ENCODE measurements around the gene PHF5A.

The PHF5A gene, protein sequence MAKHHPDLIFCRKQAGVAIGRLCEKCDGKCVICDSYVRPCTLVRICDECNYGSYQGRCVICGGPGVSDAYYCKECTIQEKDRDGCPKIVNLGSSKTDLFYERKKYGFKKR

DNA sequence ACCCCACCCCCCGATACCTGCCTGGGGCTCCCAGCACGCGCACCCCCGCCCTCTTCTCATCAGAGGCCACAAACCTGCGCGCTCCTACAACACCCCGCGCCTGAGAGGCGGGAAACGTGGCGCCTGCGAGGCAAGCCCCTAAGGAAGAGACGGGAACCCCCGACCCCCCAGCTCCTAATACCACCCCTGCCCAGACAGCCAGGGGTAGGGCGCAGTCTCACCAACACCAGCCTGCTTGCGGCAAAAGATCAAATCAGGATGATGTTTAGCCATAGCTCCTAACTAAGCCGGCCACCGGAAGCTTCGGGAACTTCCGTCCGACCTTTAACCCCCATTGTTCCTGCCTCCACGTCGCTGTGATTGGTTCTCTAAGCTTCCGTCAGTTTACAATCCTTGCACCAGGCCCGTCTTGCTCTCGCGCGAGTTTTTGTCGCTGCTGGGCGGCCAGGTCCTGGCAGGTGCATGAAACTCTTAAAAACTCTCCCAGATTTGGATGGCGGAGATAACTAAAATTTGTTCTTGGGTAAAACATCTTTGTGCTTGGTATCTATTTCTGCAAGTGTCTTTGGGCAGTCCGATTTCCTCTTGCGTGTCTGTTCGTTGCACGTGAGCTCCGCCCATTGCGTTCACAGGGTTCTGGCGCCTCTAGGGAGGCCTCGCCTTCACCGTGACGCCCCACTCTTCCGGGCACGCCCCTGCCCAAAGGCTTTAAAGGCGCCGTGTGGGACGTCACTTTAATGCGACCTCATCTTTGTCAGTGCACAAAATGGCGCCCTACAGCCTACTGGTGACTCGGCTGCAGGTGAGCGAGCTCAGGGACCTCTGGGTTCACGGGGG lies at the start of gene PHF5A, which contains the start of gene ACO2:
TSS of gene PHF5A (minus strand) at position 312 of the 837 bp plus-strand sequence. CDS start at position 273, 39 bp downstream.
TSS of gene ACO2 (plus strand) at position 737 of the 837 bp plus-strand sequence. CDS start at position 767, 30 bp downstream.
- DNase-seq (ENCODE audit: low read depth in 2 of 2) = peak; percentile 90 to 97

GRCh38 chr22:41518048-41518347 lies 49.5 kb upstream of the PHF5A start:
- DNase-seq (ENCODE audit: low read depth in 2 of 2) = no peak

DNA sequence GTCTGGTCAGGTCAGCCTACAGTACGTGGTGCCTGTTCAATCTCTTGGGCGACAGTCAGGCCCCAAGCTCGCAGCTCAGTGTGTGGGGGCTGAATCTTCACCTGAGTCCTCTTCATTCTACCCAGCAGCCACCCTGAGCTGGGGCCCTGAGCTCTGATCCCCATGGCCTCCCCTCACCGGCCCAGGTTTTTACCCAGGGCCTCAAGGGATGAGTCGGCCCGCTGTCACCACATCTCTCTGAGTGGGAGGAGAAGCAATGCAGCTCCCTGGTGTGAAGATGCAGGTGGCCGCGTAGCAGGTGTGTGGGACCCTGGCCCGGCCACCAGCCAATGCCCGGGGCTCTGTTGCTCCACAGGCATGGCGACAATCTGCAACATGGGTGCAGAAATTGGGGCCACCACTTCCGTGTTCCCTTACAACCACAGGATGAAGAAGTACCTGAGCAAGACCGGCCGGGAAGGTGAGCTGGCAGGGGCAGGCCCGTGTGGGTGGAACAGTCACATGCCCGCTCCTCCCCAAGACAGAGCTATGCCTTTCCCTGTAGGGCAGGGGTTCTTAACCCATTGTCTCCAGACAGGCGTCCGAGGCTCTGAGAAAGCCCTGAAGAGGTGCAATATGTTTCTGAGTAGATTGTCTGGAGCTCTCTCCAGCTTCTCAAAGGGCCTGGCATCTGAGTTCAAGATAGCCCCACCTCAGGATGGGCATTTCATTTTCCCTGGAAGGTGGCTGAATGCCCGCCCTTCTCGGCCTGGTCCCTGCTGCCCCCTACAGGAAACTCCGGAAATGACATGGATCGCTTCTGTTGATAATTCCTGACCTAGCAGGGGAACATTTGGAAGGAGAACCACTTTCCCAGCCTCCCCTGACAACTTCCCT lies 48.9 kb upstream of the PHF5A start:
- no peak for DNase-seq (ENCODE audit: low read depth in 2 of 2)

- no peak for DNase-seq (ENCODE audit: low read depth in 2 of 2)
Observed at GRCh38 chr22:41516462-41516861, 48.0 kb upstream of the PHF5A start.

- no peak for DNase-seq (ENCODE audit: low read depth in 2 of 2)
Observed at GRCh38 chr22:41513391-41513790, 44.9 kb upstream of the PHF5A start.

GRCh38 chr22:41512421-41513194 lies 44.1 kb upstream of the PHF5A start:
- DNase-seq (ENCODE audit: low read depth in 2 of 2) = no peak

DNA sequence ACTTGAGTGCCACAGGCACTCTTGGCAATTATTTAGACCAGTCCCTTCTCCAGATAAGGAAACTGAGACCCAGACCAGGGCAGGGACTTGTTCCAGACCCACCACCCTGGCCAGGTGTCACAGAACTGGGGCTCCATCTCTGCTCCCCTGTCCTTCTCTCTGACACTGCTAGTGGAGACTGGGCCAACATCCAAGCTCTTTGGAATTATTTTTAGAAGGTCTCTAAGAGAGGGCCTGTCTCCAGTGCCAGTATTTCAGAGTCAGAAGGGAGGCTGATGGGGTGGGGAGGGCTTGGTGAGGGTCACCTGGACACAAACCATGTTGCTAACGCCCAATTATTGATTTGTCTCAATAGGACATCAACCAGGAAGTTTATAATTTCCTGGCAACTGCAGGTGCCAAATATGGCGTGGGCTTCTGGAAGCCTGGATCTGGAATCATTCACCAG lies 43.1 kb upstream of the PHF5A start:
- no peak for DNase-seq (ENCODE audit: low read depth in 2 of 2)

DNA sequence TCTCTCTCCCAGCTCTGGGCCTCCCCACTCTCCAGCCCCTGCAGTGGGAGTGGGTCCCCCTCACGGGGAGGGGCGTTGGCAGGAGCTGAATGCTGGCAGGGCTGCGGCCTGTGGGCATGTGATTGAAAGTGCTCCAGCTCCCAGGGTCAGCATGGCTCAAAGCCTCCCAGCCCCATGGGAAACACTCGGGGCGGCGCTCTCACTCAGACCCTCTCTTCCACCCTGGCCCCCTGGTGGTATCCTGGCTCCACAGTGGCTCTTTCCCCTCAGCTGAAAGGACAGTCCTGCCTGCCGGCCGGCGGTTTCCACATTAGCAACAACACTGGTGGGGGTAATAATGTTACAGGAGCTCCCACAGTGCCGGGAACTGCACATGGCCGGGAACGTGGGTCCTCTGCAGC lies 40.3 kb upstream of the PHF5A start:
- DNase-seq (ENCODE audit: low read depth in 2 of 2) = no peak

DNA sequence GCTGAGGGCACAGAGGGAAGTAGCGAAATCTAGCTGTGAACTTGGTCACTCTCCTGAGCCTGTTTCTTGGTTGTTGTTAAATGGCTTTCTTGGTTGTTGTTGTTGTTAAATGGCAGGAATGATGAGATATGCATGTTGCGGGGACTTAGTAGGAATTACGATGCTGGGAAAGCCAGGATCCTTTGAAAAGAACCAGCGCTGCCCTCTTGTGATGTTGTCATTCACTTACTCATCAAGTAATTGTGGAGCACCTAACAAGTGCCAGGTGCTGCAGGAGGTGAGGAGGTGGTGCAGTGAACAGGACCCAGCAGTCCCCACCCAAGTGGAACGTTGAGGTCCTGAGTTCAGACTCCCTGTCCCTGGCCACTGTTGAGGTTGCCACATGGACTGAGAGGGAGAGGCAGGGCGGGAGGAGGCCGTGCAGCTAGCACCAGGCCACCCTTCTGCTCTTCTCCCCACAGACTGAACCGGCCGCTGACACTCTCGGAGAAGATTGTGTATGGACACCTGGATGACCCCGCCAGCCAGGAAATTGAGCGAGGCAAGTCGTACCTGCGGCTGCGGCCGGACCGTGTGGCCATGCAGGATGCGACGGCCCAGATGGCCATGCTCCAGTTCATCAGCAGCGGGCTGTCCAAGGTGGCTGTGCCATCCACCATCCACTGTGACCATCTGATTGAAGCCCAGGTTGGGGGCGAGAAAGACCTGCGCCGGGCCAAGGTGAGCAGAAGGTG lies 39.0 kb upstream of the PHF5A start:
- no peak for DNase-seq (ENCODE audit: low read depth in 2 of 2)

DNA sequence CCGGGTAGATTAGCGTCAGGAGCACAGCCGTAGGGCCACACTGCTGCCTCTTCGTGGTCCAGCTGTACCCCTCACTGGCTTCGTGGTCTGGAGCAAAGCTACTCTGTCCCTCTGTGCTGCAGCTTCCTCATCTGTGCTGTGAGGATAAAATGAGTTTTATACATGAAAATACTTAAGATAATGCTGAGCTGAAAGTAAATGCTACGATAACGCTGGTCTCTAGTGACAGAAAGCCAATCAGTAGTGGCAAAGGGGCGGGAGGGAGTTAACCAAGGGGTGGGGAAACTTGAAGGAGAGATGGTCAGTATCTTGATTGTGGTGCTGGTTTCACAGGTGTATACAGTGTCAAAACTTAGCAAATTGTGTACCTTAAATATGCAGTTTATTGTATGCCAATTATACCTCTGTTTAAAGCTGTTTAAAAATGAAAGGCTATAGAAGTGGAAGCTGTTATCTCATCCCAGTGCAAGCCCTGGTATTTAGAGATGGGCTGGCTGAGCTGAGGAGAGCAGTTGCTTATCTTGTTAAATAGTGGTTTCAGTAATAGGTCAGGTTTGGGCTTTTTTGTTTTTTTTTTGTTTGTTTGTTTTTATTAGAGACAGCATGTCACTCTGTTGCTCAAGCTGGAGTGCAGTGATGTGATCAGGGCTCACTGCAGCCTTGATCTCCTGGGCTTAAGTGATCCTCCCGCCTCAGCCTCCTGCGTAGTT lies 37.2 kb upstream of the PHF5A start:
- DNase-seq (ENCODE audit: low read depth in 2 of 2) = no peak

GRCh38 chr22:41504816-41505215 lies 36.3 kb upstream of the PHF5A start:
- no peak for DNase-seq (ENCODE audit: low read depth in 2 of 2)

DNA sequence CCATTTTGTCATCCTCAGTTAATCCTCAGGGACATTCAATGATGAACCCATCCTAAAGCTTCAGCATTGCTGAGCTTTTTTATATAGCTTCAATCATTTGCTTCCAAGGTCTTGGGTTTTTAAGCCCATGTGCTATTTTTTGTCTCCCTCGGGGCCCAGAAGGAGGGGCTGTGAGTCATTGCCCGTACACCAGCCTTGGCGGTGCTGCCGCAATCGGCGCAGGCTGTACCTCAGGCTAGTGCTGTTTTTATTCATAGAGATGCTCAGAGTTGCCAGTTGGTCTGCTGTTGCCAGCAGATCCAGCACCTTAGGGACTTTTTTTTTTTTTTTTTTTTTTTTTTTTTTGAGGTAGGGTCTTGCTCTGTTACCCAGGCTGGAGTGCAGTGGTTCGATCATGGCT lies 35.9 kb upstream of the PHF5A start:
- no peak for DNase-seq (ENCODE audit: low read depth in 2 of 2)

- no peak for DNase-seq (ENCODE audit: low read depth in 2 of 2)
Observed at GRCh38 chr22:41501209-41501608, 32.7 kb upstream of the PHF5A start.

- no peak for DNase-seq (ENCODE audit: low read depth in 2 of 2)
Observed at GRCh38 chr22:41500303-41500702, 31.8 kb upstream of the PHF5A start.

- no peak for DNase-seq (ENCODE audit: low read depth in 2 of 2)
Observed at GRCh38 chr22:41499624-41500280, 31.3 kb upstream of the PHF5A start.

DNA sequence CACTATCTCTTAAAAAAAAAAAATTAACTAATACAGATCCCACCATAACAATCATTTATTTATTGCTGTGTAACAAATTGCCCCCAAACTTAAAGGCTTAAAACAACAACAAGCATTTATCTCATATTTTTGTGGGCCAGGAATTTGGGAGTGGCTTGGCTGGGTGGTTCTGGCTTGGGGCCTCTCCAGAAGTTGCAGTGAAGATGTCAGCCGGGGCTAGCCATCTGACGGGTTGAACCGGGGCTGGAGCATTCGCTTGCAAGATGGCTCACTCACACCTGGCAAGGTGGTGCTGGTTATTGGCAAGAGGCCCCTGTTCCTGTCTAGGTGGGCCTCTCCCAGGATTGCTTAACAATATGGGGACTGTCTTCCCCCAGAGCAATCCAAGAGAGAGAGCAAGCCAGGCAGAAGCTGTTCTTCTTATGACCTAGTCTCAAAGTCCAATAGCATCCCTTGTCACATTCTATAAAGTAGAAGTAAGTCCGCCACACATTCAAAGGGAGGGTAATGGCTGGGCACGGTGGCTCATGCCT lies 29.9 kb upstream of the PHF5A start:
- no peak for DNase-seq (ENCODE audit: low read depth in 2 of 2)

GRCh38 chr22:41491374-41492100 lies 23.0 kb upstream of the PHF5A start:
- no peak for DNase-seq (ENCODE audit: low read depth in 2 of 2)

- no peak for DNase-seq (ENCODE audit: low read depth in 2 of 2)
Observed at GRCh38 chr22:41488596-41489385, 20.3 kb upstream of the PHF5A start.

Measured in stimulated activated CD4-positive, alpha-beta T cell treated with anti-CD3 and anti-CD28 coated beads, Interleukin-1b, Interleukin-23, amount 100 ng/mL, for 1 hour (primary cell).